Anterior cingulate cortex (tissue), 58 donors: Measurements from ENCODE around the gene UBFD1.
"Not testable (repeated sequence)": the region's sequence is repeated elsewhere in the genome, so short reads cannot be mapped to it uniquely, and the experiment has no call there.

ENCODE experiments used
- DNase-seq, 58 donors: peaks; one replicate each; lab custom pipeline; 2025; lab: John Stamatoyannopoulos, UW

UBFD1 gene

GRCh38 chr16:23524886-23525285, 32.6 kb upstream of the UBFD1 start:
- no peak for DNase-seq

GRCh38 chr16:23527961-23528643, 29.4 kb upstream of the UBFD1 start:
- DNase-seq = no peak

- peak in 1 of 58 donors; percentile 13 for DNase-seq
Observed at GRCh38 chr16:23528644-23529310, 28.8 kb upstream of the UBFD1 start.

GRCh38 chr16:23530062-23530461, 27.5 kb upstream of the UBFD1 start:
- no peak for DNase-seq

- DNase-seq = no peak
Observed at GRCh38 chr16:23532448-23532847, 25.1 kb upstream of the UBFD1 start.

- DNase-seq = no peak
Observed at GRCh38 chr16:23534868-23535860, 22.4 kb upstream of the UBFD1 start.

GRCh38 chr16:23535901-23536300, 21.6 kb upstream of the UBFD1 start:
- no peak for DNase-seq

GRCh38 chr16:23537390-23537789, 20.1 kb upstream of the UBFD1 start:
- no peak for DNase-seq

GRCh38 chr16:23538919-23539278, 18.6 kb upstream of the UBFD1 start:
- DNase-seq = no peak

- DNase-seq = no peak
Observed at GRCh38 chr16:23539984-23540816, 17.3 kb upstream of the UBFD1 start.

GRCh38 chr16:23540817-23541178, 16.7 kb upstream of the UBFD1 start:
- not testable (repeated sequence) for DNase-seq

- no peak for DNase-seq
Observed at GRCh38 chr16:23544436-23544835, 13.1 kb upstream of the UBFD1 start.

- no peak for DNase-seq
Observed at GRCh38 chr16:23549938-23550337, 7.6 kb upstream of the UBFD1 start.

- no peak for DNase-seq
Observed at GRCh38 chr16:23552161-23552560, 5.4 kb upstream of the UBFD1 start.

GRCh38 chr16:23554536-23554935, 3.0 kb upstream of the UBFD1 start:
- no peak for DNase-seq

GRCh38 chr16:23557779-23558702, 514 bp downstream of the UBFD1 start:
- DNase-seq = peak in 20 of 58 donors; percentile 20 to 64 (median 46)

GRCh38 chr16:23561586-23561985, 4.1 kb downstream of the UBFD1 start:
- DNase-seq = no peak

- DNase-seq = no peak
Observed at GRCh38 chr16:23562505-23562904, 5.0 kb downstream of the UBFD1 start.

- DNase-seq = no peak
Observed at GRCh38 chr16:23563186-23563585, 5.7 kb downstream of the UBFD1 start.
